Measurements from ENCODE around the gene ABHD12.

ABHD12 gene

DNA sequence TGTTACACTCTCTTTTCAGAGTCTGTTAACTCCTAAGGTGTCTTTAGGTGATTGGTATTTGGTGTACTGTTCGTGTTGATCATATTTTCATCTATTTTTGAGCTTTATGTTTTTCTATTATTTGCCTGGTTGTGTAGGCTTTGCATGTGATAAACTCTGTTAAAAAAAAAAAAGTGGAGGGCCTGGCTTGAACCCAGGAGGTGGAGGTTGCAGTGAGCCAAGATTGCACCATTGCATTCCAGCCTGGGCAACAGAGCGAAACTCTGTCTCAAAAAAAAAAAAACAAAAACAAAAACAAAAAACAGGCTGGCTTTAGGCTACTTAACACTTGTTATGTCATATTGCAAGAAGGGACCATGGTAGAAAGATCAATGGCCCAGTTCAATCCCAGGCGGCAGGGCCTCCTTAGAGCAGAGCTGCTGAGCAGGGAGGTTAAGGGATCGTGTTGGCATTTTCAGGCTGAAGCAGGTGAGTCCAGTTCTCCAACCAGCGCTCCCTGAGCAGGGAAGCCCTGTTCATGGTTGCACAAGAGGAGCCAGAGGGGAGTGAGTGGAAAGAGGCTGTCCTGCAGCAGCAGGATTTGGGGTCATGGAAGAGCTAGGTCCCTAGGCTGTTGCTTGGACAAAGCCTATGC is 134.3 kb downstream of the ABHD12 start:
- no peak for DNase-seq (ENCODE audit: low spot score)

DNA sequence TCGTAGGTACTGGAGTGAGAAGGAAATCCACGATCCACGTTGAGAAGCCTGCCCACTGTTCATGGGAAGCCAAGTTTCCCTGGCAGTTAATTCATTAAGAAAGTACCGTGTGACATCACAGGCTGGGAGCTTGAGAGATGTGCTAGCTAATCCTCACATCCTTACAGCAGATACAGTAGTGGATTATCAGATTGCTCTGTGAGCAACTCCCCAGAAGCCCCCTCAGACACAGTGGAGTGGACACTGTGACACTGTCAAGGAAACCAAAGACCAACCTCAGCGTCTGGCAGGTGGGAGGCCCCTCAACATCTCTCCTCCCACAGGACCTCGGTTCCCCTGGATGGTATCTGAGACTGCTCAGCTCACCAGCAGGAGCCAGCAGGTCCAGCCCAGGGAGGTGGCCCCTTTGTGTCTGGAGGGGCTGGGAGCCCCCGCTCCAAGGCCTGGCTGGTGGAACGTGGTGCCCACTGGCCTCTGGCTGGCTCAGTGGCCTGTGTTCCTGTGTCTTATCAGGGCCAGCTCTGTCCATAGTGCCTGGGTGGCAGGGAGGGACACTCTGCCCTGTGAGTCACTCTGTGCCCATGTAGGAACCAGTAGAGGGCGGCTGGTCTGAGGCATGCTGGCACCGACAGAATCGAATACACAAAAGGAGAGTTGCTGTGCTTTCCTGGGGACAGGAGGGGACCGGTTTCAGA is 135.5 kb downstream of the ABHD12 start:
- no peak for DNase-seq (ENCODE audit: low spot score)

DNA sequence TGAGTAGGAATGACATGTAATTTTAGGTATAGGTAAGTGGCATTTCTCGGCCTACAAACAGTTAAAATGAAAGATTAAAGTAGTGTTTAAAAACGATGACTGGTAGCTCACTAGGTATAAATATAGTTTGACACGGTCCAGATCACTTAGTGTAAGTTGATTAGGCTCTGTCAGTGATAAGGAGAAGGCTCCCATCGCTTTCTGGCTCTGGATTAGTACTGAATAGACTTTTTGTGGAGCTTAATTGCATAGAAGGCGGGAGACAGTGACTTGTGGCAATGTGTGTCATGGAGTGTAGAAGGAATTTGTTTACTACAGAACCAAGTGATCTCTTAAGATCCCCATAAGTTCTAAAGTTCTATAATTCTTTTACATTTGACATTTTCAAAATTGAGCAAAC is 136.1 kb downstream of the ABHD12 start:
- DNase-seq (ENCODE audit: low spot score), result no peak

DNA sequence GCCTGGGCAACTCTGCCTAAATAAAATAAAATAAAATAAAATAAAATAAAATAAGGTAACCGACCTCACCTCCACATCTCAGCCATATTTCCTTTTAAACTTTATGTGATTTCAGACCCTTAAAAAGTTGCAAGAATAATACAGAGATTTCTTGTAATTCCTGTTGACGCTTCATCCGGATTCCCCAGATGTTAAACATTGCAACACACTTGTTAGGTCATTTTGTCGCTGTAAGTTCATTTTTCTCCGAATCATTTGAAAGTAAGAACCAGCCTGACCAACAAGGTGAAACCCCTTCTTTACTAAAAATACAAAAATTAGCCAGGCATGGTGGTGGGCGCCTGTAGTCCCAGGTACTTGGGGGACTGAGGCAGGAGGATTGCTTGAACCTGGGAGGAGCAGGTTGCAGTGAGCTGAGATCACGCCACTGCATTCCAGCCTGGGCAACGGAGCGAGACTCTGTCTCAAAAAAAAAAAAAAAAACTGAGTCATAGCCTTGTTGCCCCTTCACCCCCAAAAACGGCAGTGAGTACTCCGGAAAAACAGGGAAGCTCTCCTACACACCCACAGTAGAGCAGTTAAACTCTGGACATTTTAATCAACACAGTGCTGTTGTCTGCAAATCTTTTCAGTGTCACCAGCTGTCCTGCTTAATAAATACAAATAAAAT is 136.9 kb downstream of the ABHD12 start:
- DNase-seq (ENCODE audit: low spot score), result no peak

DNA sequence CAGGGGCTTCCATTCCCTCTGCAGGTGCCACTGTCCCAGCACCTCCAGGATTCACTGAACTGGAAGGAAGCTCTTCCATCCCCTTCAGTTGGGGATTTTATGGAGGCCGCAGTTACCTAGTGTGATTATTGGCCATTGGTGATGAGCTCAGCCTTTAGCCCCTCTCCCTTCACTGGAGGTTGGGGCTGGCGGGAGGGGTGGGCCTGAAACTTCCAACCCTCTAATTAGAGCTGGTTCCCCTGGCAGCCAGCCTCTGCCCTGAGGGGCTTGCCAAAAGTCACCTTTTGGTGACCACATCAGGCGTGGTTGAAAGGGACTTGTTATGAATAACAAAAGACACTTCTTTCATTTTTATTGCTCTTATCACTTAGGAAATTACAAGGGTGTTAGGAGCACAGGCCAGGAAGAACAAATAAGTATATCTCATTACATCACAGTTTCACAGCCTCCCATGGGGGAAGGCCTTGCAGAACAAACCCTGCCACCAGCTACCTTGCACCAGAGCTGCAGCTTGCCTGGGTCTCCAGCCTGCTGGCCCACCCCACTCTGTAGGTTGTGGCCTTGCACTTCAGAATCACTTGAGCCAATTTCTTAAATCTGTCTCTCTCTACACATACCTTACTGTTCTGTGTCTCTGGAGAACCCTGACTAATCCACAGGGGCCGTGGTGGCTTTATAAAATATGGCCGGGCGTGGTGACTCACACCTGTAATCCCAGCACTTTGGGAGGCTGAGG is 137.8 kb downstream of the ABHD12 start:
- DNase-seq (ENCODE audit: low spot score), result no peak

DNA sequence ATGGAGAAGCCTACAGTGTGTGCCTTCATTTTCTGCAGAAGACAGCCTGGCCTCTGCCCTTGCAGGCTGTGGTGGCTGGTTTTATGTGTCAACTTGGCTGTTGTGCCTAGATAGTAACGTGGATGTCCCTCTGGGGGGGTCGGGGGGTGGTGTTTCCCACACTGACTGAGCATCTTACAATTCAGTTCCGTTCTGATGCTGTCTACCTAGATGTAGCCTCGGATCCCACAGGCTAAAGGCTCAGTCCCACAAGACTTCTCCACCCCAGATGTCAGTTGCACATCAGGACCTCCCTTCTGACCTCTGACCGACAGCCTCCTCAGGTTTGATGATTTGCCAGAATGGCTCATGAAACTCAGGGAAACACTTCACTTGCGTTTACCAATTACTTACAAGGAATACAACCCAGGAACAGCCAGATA is 138.4 kb downstream of the ABHD12 start:
- no peak for DNase-seq (ENCODE audit: low spot score)

DNA sequence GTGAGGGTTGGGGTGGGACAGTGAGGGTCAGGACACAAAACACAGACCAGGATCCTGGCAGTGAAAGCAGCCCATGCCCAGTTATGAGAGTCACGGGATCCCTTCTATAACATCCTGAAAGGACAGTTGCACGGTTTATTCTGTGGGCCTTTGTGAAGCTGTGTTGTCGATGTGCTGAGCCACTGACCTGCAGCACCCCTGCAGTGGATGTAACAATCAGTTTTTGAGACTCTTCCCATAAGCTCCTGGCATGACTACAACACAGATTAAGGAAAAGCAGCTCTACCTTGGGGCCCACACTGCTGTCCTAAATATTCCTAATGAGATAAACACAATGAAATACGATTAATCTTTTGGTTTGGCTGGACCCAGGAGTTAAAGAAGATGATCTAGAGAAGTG is 139.1 kb downstream of the ABHD12 start:
- no peak for DNase-seq (ENCODE audit: low spot score)

DNA sequence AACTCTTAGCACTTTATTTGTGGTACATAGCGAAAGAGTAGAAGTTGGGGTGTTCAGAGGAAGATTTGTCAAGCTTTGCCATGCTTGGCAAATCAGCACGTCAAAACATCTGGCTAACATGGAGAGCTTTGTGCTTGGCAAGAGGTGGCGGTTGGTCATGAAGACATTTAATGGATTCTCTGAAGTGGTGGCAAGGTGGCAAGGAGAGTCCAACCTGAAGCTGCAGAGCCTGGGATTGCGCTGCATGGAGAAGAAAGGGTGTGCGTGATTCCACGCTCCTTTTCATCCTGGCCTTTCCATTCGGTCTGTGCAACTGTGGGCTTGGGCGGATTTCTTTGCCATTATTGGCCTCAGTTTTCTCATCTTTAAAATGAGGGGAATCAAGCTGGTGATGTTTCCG is 139.6 kb downstream of the ABHD12 start:
- DNase-seq (ENCODE audit: low spot score), result no peak

DNA sequence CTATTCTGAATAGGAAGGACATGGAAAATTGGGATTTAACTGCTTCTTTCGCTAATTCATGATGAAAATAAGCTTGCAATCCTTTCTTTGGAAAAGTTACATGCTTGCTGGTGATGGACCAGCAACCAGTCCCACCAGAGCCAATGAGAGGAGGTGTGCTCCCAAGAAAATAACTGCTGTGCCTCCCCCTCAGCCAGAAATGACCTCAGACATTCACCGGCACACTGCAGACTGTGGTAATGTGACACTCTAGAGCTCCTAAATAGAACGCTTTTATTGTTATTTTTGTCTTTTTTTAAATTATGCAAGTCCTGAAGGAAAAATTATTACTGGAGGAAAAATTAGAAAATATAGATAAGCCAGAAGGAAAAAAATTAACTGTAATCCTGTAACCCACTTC is 140.1 kb downstream of the ABHD12 start:
- no peak for DNase-seq (ENCODE audit: low spot score)
